ENCODE data around the gene BABAM1.
A peak's percentile ranks its signal among the peaks of the same experiment; 100 is the strongest.

GRCh38 chr19:17309198-17309964 is 42.1 kb downstream of the BABAM1 start, which contains the start of gene DDA1:
- TF ChIP-seq POLR2A (IDR thresholded peaks at IDR 0.05): peak; percentile 38 to 85
- TF ChIP-seq, protein P1, sequence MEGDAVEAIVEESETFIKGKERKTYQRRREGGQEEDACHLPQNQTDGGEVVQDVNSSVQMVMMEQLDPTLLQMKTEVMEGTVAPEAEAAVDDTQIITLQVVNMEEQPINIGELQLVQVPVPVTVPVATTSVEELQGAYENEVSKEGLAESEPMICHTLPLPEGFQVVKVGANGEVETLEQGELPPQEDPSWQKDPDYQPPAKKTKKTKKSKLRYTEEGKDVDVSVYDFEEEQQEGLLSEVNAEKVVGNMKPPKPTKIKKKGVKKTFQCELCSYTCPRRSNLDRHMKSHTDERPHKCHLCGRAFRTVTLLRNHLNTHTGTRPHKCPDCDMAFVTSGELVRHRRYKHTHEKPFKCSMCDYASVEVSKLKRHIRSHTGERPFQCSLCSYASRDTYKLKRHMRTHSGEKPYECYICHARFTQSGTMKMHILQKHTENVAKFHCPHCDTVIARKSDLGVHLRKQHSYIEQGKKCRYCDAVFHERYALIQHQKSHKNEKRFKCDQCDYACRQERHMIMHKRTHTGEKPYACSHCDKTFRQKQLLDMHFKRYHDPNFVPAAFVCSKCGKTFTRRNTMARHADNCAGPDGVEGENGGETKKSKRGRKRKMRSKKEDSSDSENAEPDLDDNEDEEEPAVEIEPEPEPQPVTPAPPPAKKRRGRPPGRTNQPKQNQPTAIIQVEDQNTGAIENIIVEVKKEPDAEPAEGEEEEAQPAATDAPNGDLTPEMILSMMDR (IDR thresholded peaks at IDR 0.05): no peak
